Panc1 (cell line): ENCODE results near the gene SREK1. TPM values are rescaled to one million over a fixed set of nuclear protein-coding genes. Genes with fewer than 3 reads are reported as not detected.
"Not testable (repeated sequence)": the region's sequence is repeated elsewhere in the genome, so short reads cannot be mapped to it uniquely, and the experiment has no call there.

ENCODE experiments used
- ATAC-seq: fragments of 200-7000 bp; cut with Tn5 transposase; 2 replicates; pipeline ENCODE4 v1.9.1; 2020; ENCODE audit warnings: mild to moderate bottlenecking, moderate library complexity
- BruUV-seq: library from RNA; stranded (reverse); fragments of 400-500 nt; replicated peaks from 2 replicates; lab custom pipeline; 2021; lab: Mats Ljungman, UMichigan
- CTCF ChIA-PET: fragments of 300-600 bp; sonication (Branson Sonifier 250); formaldehyde crosslinking; loops from one replicate; lab custom pipeline; 2022; ENCODE audit warnings: antibody characterized with exemption; lab: Charles Lee
- POLR2A ChIA-PET: fragments of 300-600 bp; sonication (Branson Sonifier 250); formaldehyde crosslinking; loops from one replicate; lab custom pipeline; 2022; ENCODE audit warnings: antibody characterized with exemption; lab: Charles Lee
- DNase-seq: peaks from one replicate; pipeline ENCODE4 v3.0.0-alpha.2; 2010; ENCODE audit warnings: low read depth, low spot score
- H3K27ac ChIP-seq: 2 replicates; pipeline ENCODE4 v1.5.1; 2011; ENCODE audit warnings: mild to moderate bottlenecking, low read length, inconsistent platforms
- H3K27me3 ChIP-seq: fragments of 200-500 bp; sonication (Bioruptor generic); 2 replicates; pipeline ENCODE4 v1.6.0; 2014; ENCODE audit warnings: low read length, inconsistent platforms; ENCODE audit not compliant: control insufficient read depth, insufficient read depth
- H3K36me3 ChIP-seq: fragments of 200-500 bp; sonication (Bioruptor generic); 2 replicates; pipeline ENCODE4 v1.5.1; 2014; ENCODE audit warnings: inconsistent platforms, mild to moderate bottlenecking, low read length, moderate library complexity; ENCODE audit not compliant: control insufficient read depth, insufficient read depth
- H3K4me1 ChIP-seq: 2 replicates; pipeline ENCODE4 v1.5.1; 2011; ENCODE audit warnings: inconsistent platforms, mild to moderate bottlenecking, low read length, moderate library complexity; ENCODE audit not compliant: control insufficient read depth, insufficient read depth
- H3K4me3 ChIP-seq, 2 experiments: 2 replicates each; pipeline ENCODE4 v1.5.1; 2011 to 2012; ENCODE audit warnings: low read depth in 2 of 2, low read length in 2 of 2, mild to moderate bottlenecking in 2 of 2, inconsistent platforms in 1 of 2, moderate library complexity in 1 of 2
- H3K9me3 ChIP-seq: fragments of 200-500 bp; sonication (Bioruptor generic); 2 replicates; pipeline ENCODE4 v1.5.1; 2014; ENCODE audit warnings: low read depth, mild to moderate bottlenecking, inconsistent platforms, low read length, moderate library complexity; ENCODE audit not compliant: control insufficient read depth, insufficient read depth
- POLR2AphosphoS5 ChIP-seq: IDR thresholded peaks from 2 replicates; pipeline ENCODE4 v1.6.1; 2012; ENCODE audit warnings: mild to moderate bottlenecking, low read depth, low read length, moderate library complexity
- REST ChIP-seq, 2 experiments: IDR thresholded peaks; 2 replicates each; pipeline ENCODE4 v1.6.1; 2011 to 2012; ENCODE audit warnings: low read depth in 2 of 2, control low read depth in 1 of 2, low read length in 1 of 2, mild to moderate bottlenecking in 1 of 2, moderate library complexity in 1 of 2; ENCODE audit not compliant: insufficient read depth in 1 of 2
- SIN3A ChIP-seq: IDR thresholded peaks from 2 replicates; pipeline ENCODE4 v1.6.1; 2012; ENCODE audit warnings: low read depth, mild to moderate bottlenecking, low read length, moderate library complexity, borderline replicate concordance; ENCODE audit not compliant: insufficient read depth
- TCF7L2 ChIP-seq: IDR thresholded peaks from 2 replicates; pipeline ENCODE4 v1.6.1; 2011; ENCODE audit warnings: mild to moderate bottlenecking, low read depth, low read length, inconsistent platforms
- in situ Hi-C: cut with HindIII; loops from 2 replicates; pipeline ENCODE4 v1.10.0; 2016; ENCODE audit warnings: low sequenced_read_pairs, low pct_unique_long_range_greater_than_20kb
- intact Hi-C: fragments of 100-400 bp; cut with micrococcal nuclease; formaldehyde crosslinking; loops from one replicate; pipeline ENCODE4 v1.10.0; 2022; ENCODE audit not compliant: unreplicated experiment
- total RNA-seq: library from RNA; stranded (reverse); gene quantifications from one replicate; pipeline ENCODE4 v1.2.1, GENCODE V29; 2021; ENCODE audit not compliant: unreplicated experiment
- TF ChIP-seq, protein P1 (sequence below): fragments of 450-650 bp; IDR thresholded peaks from 2 replicates; pipeline ENCODE4 v1.5.1; 2017; ENCODE audit warnings: mild to moderate bottlenecking

The SREK1 gene
- total RNA-seq, 1 experiment from 2014 or later, result 89.7 TPM

GRCh38 chr5:66213533-66213932 lies 69.4 kb downstream of the SREK1 start:
- ATAC-seq (no peak), DNase-seq (no peak)
- in situ Hi-C loops, result no loop called here
- TF ChIP-seq SIN3A, result no peak
- TF ChIP-seq, protein P1, sequence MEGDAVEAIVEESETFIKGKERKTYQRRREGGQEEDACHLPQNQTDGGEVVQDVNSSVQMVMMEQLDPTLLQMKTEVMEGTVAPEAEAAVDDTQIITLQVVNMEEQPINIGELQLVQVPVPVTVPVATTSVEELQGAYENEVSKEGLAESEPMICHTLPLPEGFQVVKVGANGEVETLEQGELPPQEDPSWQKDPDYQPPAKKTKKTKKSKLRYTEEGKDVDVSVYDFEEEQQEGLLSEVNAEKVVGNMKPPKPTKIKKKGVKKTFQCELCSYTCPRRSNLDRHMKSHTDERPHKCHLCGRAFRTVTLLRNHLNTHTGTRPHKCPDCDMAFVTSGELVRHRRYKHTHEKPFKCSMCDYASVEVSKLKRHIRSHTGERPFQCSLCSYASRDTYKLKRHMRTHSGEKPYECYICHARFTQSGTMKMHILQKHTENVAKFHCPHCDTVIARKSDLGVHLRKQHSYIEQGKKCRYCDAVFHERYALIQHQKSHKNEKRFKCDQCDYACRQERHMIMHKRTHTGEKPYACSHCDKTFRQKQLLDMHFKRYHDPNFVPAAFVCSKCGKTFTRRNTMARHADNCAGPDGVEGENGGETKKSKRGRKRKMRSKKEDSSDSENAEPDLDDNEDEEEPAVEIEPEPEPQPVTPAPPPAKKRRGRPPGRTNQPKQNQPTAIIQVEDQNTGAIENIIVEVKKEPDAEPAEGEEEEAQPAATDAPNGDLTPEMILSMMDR, result no peak
- TF ChIP-seq POLR2AphosphoS5, result no peak
- no peak for TF ChIP-seq TCF7L2
- TF ChIP-seq REST (IDR thresholded peaks at IDR 0.05; ENCODE audit: insufficient read depth in 1 of 2, low read depth in 2 of 2, low read length in 1 of 2), result no peak
- CTCF ChIA-PET, result no interaction called here
- intact Hi-C loops, result no loop called here
- no TSS peak for BruUV-seq
- Histone ChIP-seq H3K4me3 (no peak overlapping the region), H3K4me1 (no peaks in the 10 kb centered on the region), H3K9me3 (no peaks in the 10 kb centered on the region), H3K27me3 (no peaks in the 10 kb centered on the region), H3K27ac (no peak overlapping the region), H3K36me3 (no peaks in the 10 kb centered on the region)
- POLR2A ChIA-PET, result no interaction called here

DNA sequence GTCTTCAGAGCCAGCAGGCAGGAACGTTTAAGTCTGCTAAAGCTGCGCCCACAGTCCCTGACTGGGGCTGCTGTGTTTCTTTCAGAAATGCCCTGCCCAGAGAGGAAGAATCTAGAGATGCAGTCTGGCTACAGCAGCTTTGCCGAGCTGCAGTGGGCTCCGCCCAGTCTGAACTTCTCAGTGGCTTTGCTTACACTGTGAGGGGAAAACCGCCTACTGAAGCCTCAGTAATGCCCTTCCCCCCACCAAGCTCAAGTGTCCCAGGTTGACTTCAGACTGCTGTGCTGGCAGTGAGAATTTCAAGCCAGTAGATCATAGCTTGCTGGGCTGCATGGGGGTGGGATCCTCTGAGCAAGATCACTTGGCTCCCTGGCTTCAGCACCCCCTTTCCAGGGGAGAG lies 78.4 kb downstream of the SREK1 start:
- DNase-seq, result no peak
- ATAC-seq, result no peak
- TF ChIP-seq SIN3A (no peak), POLR2AphosphoS5 (no peak), REST (IDR thresholded peaks at IDR 0.05; ENCODE audit: insufficient read depth in 1 of 2, low read depth in 2 of 2, low read length in 1 of 2) (no peak), TCF7L2 (no peak)
- TF ChIP-seq, protein P1, result no peak
- ChIA-PET POLR2A (no interaction called here), CTCF (no interaction called here)
- no peaks in the 10 kb centered on the region for H3K4me1 ChIP-seq
- H3K27ac ChIP-seq, result no peak overlapping the region
- no peaks in the 10 kb centered on the region for H3K27me3 ChIP-seq
- H3K9me3 ChIP-seq, result no peaks in the 10 kb centered on the region
- in situ Hi-C loops, result no loop called here
- intact Hi-C loops, result no loop called here
- BruUV-seq, result no TSS peak
- H3K4me3 ChIP-seq, result no peak overlapping the region
- no peaks in the 10 kb centered on the region for H3K36me3 ChIP-seq

DNA sequence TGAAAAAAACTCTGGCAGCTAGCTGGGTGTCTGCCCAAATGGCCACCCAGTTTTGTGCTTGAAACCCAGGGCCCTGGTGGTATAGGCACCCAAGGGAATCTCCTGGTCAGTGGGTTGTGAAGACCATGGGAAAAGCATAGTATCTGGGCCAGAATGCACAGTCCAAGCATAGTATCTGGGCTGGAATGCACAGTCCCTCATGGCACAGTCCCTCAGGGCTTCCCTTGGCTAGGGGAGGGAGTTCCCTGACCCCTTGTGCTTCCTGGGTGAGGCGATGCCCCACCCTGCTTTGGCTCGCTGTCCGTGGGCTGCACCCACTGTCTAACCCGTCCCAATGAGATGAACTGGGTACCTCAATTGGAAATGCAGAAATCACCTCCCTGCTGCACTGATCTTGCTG lies 78.8 kb downstream of the SREK1 start:
- intact Hi-C loops, H3K4me1 ChIP-seq, in situ Hi-C loops, H3K27me3 ChIP-seq, CTCF ChIA-PET, POLR2A ChIA-PET, ATAC-seq, H3K36me3 ChIP-seq, H3K9me3 ChIP-seq, BruUV-seq, H3K27ac ChIP-seq, H3K4me3 ChIP-seq, DNase-seq: not testable (repeated sequence)
